GM23338 (cell line): ENCODE data around the gene ARHGAP28. TPM values are rescaled to one million over a fixed set of nuclear protein-coding genes. Genes with fewer than 3 reads are reported as not detected.

ENCODE experiments used
- ATAC-seq: fragments of 200-7000 bp; cut with Tn5 transposase; 3 replicates; pipeline ENCODE4 v1.9.1; 2020
- DNase-seq: peaks from one replicate; pipeline ENCODE4 v3.0.0-alpha.2; 2015; ENCODE audit warnings: low spot score
- H2AFZ ChIP-seq: fragments of 200-600 bp; sonication (generic); 2 replicates; pipeline ENCODE4 v1.8.0; 2016; ENCODE audit warnings: antibody characterized with exemption, mild to moderate bottlenecking, moderate library complexity
- H3F3A ChIP-seq: fragments of 200-600 bp; sonication (generic); replicated peaks from 2 replicates; pipeline ENCODE4 v1.8.0; 2017; ENCODE audit warnings: antibody characterized with exemption, mixed run types, low read depth
- H3K27ac ChIP-seq: fragments of 200-600 bp; sonication (generic); 2 replicates; pipeline ENCODE4 v1.6.1; 2016; ENCODE audit warnings: low read depth
- H3K27me3 ChIP-seq: fragments of 200-600 bp; sonication (generic); 2 replicates; pipeline ENCODE4 v1.8.0; 2016; ENCODE audit warnings: mild to moderate bottlenecking, mixed run types, moderate library complexity; ENCODE audit not compliant: insufficient read depth
- H3K36me3 ChIP-seq: fragments of 200-600 bp; sonication (generic); 2 replicates; pipeline ENCODE4 v1.8.0; 2016; ENCODE audit warnings: mild to moderate bottlenecking; ENCODE audit not compliant: insufficient read depth
- H3K4me1 ChIP-seq: fragments of 200-600 bp; sonication (generic); 2 replicates; pipeline ENCODE4 v1.8.0; 2016; ENCODE audit warnings: mild to moderate bottlenecking, moderate library complexity; ENCODE audit not compliant: insufficient read depth
- H3K4me2 ChIP-seq: fragments of 200-600 bp; sonication (generic); 2 replicates; pipeline ENCODE4 v1.7.1; 2017; ENCODE audit warnings: mixed run types
- H3K4me3 ChIP-seq: fragments of 200-600 bp; sonication (generic); 2 replicates; pipeline ENCODE4 v1.6.1; 2016; ENCODE audit warnings: mixed run types
- H3K79me2 ChIP-seq: fragments of 200-600 bp; sonication (generic); replicated peaks from 2 replicates; pipeline ENCODE4 v1.8.0; 2017; ENCODE audit warnings: mild to moderate bottlenecking; ENCODE audit not compliant: insufficient read depth
- H3K9me2 ChIP-seq: fragments of 200-600 bp; sonication (generic); 2 replicates; pipeline ENCODE4 v1.8.0; 2017; ENCODE audit not compliant: insufficient read depth
- H4K20me1 ChIP-seq: fragments of 200-600 bp; sonication (generic); replicated peaks from 2 replicates; pipeline ENCODE4 v1.8.0; 2017; ENCODE audit warnings: mild to moderate bottlenecking; ENCODE audit not compliant: insufficient read depth
- H3K27ac Mint-ChIP-seq: 2 replicates; pipeline ENCODE4 v1.8.0; 2020; ENCODE audit warnings: inconsistent platforms, mild to moderate bottlenecking, moderate library complexity, mixed read lengths
- H3K27me3 Mint-ChIP-seq: 3 replicates; pipeline ENCODE4 v1.8.0; 2022; ENCODE audit warnings: low read depth, mild to moderate bottlenecking, moderate library complexity, mixed read lengths, inconsistent platforms; ENCODE audit not compliant: insufficient read depth, poor library complexity
- H3K36me3 Mint-ChIP-seq: 3 replicates; pipeline ENCODE4 v1.8.0; 2021; ENCODE audit warnings: low read depth, mild to moderate bottlenecking, inconsistent platforms, moderate library complexity, mixed read lengths
- H3K4me1 Mint-ChIP-seq: 3 replicates; pipeline ENCODE4 v1.8.0; 2020; ENCODE audit warnings: mild to moderate bottlenecking, inconsistent platforms, mixed read lengths
- H3K4me3 Mint-ChIP-seq: 3 replicates; pipeline ENCODE4 v1.8.0; 2021; ENCODE audit warnings: moderate library complexity, mild to moderate bottlenecking, inconsistent platforms, mixed read lengths
- H3K9me3 Mint-ChIP-seq: 3 replicates; pipeline ENCODE4 v1.8.0; 2020; ENCODE audit warnings: moderate library complexity, mild to moderate bottlenecking, inconsistent platforms, mixed read lengths
- CREB1 ChIP-seq: fragments of 250-450 bp; sonication (Bioruptor Pico); IDR thresholded peaks from 2 replicates; pipeline ENCODE4 v1.5.0; 2020; ENCODE audit warnings: low read depth, mild to moderate bottlenecking, moderate library complexity
- CTCF ChIP-seq, 2 experiments: fragments of 200-600 bp in 1 of 2; sonication (generic) in 1 of 2; conservative IDR thresholded peaks; 2 replicates each; pipeline versions ENCODE4 v1.5.1 to v1.6.1; 2016 to 2017; ENCODE audit warnings: antibody characterized with exemption in 2 of 2, low read depth in 2 of 2, mild to moderate bottlenecking in 2 of 2, moderate library complexity in 1 of 2
- ETS1 ChIP-seq: IDR thresholded peaks from 2 replicates; pipeline ENCODE4 v1.6.1; 2016; ENCODE audit warnings: antibody characterized with exemption
- EZH2 ChIP-seq: fragments of 200-600 bp; sonication (generic); IDR thresholded peaks from one replicate; pipeline ENCODE4 v1.8.0; 2017; ENCODE audit warnings: antibody characterized with exemption, mild to moderate bottlenecking, low read depth; ENCODE audit not compliant: unreplicated experiment
- EZH2phosphoT487 ChIP-seq: fragments of 200-600 bp; sonication (generic); IDR thresholded peaks from one replicate; pipeline ENCODE4 v1.8.1; 2018; ENCODE audit warnings: antibody characterized with exemption; ENCODE audit not compliant: unreplicated experiment
- JUNB ChIP-seq: IDR thresholded peaks from one replicate; pipeline ENCODE4 v1.6.1; 2016; ENCODE audit warnings: antibody characterized with exemption; ENCODE audit not compliant: unreplicated experiment
- NANOG ChIP-seq: IDR thresholded peaks from 2 replicates; pipeline ENCODE4 v1.6.1; 2016; ENCODE audit warnings: antibody characterized with exemption, borderline replicate concordance
- POLR2AphosphoS5 ChIP-seq: IDR thresholded peaks from 2 replicates; pipeline ENCODE4 v1.6.1; 2016; ENCODE audit warnings: antibody characterized with exemption, low read depth
- STAT1 ChIP-seq: IDR thresholded peaks from one replicate; pipeline ENCODE4 v1.6.1; 2016; ENCODE audit warnings: antibody characterized with exemption; ENCODE audit not compliant: unreplicated experiment
- ZNF114 ChIP-seq: fragments of 250-450 bp; sonication (Bioruptor Pico); IDR thresholded peaks from 2 replicates; pipeline ENCODE4 v1.5.0; 2020; ENCODE audit warnings: mild to moderate bottlenecking, moderate library complexity
- ZNF331 ChIP-seq: fragments of 250-450 bp; sonication (Bioruptor Pico); IDR thresholded peaks from 2 replicates; pipeline ENCODE4 v1.5.0; 2020; ENCODE audit warnings: low read depth, mild to moderate bottlenecking, moderate library complexity
- polyA plus RNA-seq: library from polyadenylated mRNA; unstranded; fragments of >200 nt; fragmentation: Nextera tagmentation; extraction: Ambion mirVana; gene quantifications from 2 replicates; pipeline ENCODE4 v1.2.1, GENCODE V29; 2016
- total RNA-seq: library from RNA; depleted of rRNA; stranded (reverse); fragments of >200 nt; shearing (Covaris generic); gene quantifications from 2 replicates; pipeline ENCODE4 v1.2.3, GENCODE V29; 2014
- TF ChIP-seq, protein P1 (sequence below): fragments of 250-450 bp; sonication (Bioruptor Pico); IDR thresholded peaks from 2 replicates; pipeline ENCODE4 v1.5.0; 2020; ENCODE audit warnings: mild to moderate bottlenecking, moderate library complexity
- TF ChIP-seq, protein P2 (sequence below): IDR thresholded peaks from one replicate; pipeline ENCODE4 v1.6.1; 2018; ENCODE audit warnings: antibody characterized with exemption; ENCODE audit not compliant: unreplicated experiment

The ARHGAP28 gene
- total and polyA plus RNA-seq, 2 experiments from 2014 or later = 2.8 to 9.6 TPM

DNA sequence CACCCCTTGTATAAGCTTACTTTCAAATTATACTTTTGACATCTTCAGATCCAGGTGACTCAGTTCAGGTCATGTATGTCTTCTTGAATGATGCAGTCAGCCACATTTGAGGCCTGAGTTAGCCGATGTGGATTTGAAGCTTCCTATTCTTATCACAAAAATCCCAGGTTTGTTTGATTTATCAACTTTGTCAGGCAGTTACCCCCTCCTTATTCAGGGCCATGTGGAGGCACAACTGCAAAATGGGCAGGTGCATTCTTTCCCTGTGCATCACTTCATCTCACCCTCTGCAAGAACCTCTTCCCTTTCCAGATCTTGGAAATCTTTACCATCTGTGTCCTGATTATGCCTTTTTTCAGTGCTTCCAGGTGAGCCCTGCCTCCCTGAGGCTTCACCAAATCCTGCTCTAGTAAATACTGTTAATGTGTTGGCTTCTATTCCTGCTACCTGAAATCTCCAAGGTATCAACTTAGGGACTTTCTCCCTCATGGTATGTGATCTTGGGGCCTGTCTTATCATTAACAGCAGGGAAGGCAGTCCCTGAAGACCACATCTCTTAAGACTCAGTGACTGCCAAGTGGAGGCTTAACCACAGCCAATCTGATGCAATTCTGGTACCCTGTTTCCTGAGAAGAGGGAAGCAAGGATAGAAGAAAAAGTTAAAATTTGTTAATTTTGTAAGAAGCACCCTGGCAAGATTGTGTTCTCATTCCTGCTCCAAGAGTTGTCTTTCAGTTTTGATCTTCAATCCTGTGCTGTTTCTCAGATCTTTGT lies 9.4 kb upstream of the ARHGAP28 start:
- H3K4me1 Mint-ChIP-seq = peaks cover 12% of the 10 kb centered on the region
- H3K9me3 Mint-ChIP-seq = no peaks in the 10 kb centered on the region
- H3K4me1 ChIP-seq = no peaks in the 10 kb centered on the region
- no peaks in the 10 kb centered on the region for H3K36me3 ChIP-seq
- H3K27me3 ChIP-seq = no peaks in the 10 kb centered on the region
- no peaks in the 10 kb centered on the region for H3F3A ChIP-seq
- no peak for TF ChIP-seq NANOG
- TF ChIP-seq, protein P1, sequence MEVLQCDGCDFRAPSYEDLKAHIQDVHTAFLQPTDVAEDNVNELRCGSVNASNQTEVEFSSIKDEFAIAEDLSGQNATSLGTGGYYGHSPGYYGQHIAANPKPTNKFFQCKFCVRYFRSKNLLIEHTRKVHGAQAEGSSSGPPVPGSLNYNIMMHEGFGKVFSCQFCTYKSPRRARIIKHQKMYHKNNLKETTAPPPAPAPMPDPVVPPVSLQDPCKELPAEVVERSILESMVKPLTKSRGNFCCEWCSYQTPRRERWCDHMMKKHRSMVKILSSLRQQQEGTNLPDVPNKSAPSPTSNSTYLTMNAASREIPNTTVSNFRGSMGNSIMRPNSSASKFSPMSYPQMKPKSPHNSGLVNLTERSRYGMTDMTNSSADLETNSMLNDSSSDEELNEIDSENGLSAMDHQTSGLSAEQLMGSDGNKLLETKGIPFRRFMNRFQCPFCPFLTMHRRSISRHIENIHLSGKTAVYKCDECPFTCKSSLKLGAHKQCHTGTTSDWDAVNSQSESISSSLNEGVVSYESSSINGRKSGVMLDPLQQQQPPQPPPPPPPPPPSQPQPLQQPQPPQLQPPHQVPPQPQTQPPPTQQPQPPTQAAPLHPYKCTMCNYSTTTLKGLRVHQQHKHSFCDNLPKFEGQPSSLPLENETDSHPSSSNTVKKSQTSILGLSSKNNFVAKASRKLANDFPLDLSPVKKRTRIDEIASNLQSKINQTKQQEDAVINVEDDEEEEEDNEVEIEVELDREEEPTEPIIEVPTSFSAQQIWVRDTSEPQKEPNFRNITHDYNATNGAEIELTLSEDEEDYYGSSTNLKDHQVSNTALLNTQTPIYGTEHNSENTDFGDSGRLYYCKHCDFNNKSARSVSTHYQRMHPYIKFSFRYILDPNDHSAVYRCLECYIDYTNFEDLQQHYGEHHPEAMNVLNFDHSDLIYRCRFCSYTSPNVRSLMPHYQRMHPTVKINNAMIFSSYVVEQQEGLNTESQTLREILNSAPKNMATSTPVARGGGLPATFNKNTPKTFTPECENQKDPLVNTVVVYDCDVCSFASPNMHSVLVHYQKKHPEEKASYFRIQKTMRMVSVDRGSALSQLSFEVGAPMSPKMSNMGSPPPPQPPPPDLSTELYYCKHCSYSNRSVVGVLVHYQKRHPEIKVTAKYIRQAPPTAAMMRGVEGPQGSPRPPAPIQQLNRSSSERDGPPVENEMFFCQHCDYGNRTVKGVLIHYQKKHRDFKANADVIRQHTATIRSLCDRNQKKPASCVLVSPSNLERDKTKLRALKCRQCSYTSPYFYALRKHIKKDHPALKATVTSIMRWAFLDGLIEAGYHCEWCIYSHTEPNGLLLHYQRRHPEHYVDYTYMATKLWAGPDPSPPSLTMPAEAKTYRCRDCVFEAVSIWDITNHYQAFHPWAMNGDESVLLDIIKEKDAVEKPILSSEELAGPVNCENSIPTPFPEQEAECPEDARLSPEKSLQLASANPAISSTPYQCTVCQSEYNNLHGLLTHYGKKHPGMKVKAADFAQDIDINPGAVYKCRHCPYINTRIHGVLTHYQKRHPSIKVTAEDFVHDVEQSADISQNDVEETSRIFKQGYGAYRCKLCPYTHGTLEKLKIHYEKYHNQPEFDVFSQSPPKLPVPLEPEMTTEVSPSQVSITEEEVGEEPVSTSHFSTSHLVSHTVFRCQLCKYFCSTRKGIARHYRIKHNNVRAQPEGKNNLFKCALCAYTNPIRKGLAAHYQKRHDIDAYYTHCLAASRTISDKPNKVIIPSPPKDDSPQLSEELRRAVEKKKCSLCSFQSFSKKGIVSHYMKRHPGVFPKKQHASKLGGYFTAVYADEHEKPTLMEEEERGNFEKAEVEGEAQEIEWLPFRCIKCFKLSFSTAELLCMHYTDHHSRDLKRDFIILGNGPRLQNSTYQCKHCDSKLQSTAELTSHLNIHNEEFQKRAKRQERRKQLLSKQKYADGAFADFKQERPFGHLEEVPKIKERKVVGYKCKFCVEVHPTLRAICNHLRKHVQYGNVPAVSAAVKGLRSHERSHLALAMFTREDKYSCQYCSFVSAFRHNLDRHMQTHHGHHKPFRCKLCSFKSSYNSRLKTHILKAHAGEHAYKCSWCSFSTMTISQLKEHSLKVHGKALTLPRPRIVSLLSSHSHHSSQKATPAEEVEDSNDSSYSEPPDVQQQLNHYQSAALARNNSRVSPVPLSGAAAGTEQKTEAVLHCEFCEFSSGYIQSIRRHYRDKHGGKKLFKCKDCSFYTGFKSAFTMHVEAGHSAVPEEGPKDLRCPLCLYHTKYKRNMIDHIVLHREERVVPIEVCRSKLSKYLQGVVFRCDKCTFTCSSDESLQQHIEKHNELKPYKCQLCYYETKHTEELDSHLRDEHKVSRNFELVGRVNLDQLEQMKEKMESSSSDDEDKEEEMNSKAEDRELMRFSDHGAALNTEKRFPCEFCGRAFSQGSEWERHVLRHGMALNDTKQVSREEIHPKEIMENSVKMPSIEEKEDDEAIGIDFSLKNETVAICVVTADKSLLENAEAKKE (CRISPR knock-in tag) = no peak
- TF ChIP-seq EZH2phosphoT487 = no peak
- TF ChIP-seq CTCF (conservative IDR thresholded peaks at IDR 0.05; ENCODE audit: low read depth in 2 of 2) = no peak
- TF ChIP-seq CREB1 (CRISPR knock-in tag) = no peak
- no peak for TF ChIP-seq ZNF114
- no peak for TF ChIP-seq JUNB
- no peak for TF ChIP-seq ZNF331 (CRISPR knock-in tag)
- no peak for TF ChIP-seq POLR2AphosphoS5
- TF ChIP-seq ETS1 = no peak
- no peak for TF ChIP-seq EZH2
- TF ChIP-seq, protein P2, sequence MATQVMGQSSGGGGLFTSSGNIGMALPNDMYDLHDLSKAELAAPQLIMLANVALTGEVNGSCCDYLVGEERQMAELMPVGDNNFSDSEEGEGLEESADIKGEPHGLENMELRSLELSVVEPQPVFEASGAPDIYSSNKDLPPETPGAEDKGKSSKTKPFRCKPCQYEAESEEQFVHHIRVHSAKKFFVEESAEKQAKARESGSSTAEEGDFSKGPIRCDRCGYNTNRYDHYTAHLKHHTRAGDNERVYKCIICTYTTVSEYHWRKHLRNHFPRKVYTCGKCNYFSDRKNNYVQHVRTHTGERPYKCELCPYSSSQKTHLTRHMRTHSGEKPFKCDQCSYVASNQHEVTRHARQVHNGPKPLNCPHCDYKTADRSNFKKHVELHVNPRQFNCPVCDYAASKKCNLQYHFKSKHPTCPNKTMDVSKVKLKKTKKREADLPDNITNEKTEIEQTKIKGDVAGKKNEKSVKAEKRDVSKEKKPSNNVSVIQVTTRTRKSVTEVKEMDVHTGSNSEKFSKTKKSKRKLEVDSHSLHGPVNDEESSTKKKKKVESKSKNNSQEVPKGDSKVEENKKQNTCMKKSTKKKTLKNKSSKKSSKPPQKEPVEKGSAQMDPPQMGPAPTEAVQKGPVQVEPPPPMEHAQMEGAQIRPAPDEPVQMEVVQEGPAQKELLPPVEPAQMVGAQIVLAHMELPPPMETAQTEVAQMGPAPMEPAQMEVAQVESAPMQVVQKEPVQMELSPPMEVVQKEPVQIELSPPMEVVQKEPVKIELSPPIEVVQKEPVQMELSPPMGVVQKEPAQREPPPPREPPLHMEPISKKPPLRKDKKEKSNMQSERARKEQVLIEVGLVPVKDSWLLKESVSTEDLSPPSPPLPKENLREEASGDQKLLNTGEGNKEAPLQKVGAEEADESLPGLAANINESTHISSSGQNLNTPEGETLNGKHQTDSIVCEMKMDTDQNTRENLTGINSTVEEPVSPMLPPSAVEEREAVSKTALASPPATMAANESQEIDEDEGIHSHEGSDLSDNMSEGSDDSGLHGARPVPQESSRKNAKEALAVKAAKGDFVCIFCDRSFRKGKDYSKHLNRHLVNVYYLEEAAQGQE = no peak
- TF ChIP-seq STAT1 = no peak
- H3K4me3 ChIP-seq = no peak overlapping the region
- no peaks in the 10 kb centered on the region for H3K27me3 Mint-ChIP-seq
- no peaks in the 10 kb centered on the region for H4K20me1 ChIP-seq
- 0 out of 2 replicates have a peak, but pooled peaks cover 6% of the 10 kb centered on the region for H3K9me2 ChIP-seq
- H3K27ac Mint-ChIP-seq = no peak overlapping the region
- peak overlapping the region; percentile 92 for H2AFZ ChIP-seq
- H3K27ac ChIP-seq = no peak overlapping the region
- DNase-seq (no peak), ATAC-seq (no peak)
- H3K79me2 ChIP-seq = no peaks in the 10 kb centered on the region
- H3K4me3 Mint-ChIP-seq = no peak overlapping the region
- no peak overlapping the region for H3K4me2 ChIP-seq
- no peaks in the 10 kb centered on the region for H3K36me3 Mint-ChIP-seq
